ENCODE data around the gene TMEM272.

The TMEM272 gene

DNA sequence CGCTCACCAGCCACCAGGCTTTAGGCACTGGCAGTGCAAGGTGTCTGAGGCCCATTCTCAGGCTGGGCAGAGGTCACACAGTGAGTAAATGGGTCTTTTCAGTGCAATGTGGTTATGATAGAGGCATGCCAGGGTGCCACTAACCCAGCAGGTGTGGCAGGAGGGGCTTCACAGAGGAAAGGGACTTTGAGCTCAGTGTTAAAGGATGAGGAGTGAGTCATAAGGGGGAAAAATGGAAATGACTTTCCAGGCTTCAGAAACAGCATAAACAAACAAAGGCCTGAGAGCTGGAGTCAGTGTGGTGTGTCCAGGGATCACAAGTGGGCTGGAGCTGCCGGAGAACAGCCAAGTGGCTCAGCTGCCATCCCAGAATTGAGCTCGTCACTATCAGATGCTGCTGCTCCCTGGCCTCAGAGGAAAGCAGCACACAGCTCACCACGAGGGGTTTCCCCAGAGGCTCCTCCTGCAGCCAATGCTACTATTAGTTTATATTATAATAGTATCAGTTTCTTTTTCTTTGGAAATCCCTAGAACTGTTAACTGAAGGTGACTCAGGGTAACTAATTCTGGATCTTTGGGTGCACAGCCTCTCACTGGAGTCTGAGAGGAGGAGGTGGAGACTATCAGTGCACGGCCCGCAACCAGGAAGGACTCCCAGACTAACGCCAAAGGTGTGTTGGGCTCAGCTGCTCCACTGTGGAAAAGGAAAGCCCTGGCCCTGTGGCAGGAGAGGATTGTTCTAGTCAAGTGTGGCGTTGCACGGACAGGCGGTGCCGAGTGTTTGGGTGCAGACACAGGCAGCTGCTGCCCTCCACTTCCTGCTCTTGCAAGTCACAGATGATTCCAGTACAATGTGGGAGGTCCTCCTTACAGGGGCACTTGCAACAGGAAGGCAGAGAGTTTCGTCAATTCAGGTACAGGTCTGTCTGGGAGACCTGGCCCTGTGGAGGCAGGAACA is 80.5 kb downstream of the TMEM272 start:
- TF ChIP-seq, protein P1, sequence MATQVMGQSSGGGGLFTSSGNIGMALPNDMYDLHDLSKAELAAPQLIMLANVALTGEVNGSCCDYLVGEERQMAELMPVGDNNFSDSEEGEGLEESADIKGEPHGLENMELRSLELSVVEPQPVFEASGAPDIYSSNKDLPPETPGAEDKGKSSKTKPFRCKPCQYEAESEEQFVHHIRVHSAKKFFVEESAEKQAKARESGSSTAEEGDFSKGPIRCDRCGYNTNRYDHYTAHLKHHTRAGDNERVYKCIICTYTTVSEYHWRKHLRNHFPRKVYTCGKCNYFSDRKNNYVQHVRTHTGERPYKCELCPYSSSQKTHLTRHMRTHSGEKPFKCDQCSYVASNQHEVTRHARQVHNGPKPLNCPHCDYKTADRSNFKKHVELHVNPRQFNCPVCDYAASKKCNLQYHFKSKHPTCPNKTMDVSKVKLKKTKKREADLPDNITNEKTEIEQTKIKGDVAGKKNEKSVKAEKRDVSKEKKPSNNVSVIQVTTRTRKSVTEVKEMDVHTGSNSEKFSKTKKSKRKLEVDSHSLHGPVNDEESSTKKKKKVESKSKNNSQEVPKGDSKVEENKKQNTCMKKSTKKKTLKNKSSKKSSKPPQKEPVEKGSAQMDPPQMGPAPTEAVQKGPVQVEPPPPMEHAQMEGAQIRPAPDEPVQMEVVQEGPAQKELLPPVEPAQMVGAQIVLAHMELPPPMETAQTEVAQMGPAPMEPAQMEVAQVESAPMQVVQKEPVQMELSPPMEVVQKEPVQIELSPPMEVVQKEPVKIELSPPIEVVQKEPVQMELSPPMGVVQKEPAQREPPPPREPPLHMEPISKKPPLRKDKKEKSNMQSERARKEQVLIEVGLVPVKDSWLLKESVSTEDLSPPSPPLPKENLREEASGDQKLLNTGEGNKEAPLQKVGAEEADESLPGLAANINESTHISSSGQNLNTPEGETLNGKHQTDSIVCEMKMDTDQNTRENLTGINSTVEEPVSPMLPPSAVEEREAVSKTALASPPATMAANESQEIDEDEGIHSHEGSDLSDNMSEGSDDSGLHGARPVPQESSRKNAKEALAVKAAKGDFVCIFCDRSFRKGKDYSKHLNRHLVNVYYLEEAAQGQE (IDR thresholded peaks at IDR 0.05; ENCODE audit: insufficient replicate concordance, low read depth) = no peak
- H3K27ac ChIP-seq (replicated peaks) = no peak overlapping the region
- DNase-seq (ENCODE audit: low read depth in 1 of 2, low spot score in 1 of 2) = no peak
- H3K4me3 ChIP-seq (replicated peaks; ENCODE audit: insufficient read depth, low read length) = no peak overlapping the region
- H3K27me3 ChIP-seq (ENCODE audit: insufficient read depth, poor library complexity, severe bottlenecking) = no peaks in the 10 kb centered on the region

DNA sequence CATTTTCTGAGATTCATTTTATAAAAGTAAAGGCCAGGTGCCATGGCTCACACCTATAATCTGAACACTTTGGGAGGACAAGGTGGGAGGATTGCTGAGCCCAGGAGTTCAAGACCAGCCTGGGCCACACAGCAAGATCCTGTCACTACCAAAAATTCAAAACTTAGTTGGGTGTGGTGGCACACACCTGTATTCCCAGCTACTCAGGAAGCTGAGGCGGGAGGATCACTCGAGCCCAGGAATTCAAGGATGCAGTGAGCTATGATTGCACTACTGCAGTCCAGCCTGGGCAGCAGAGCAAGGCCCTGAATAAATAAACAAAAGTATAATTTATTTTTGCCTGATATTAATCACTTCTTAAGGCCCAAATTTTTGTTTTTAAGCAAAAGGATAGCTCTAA is 81.5 kb downstream of the TMEM272 start:
- DNase-seq (ENCODE audit: low read depth in 1 of 2, low spot score in 1 of 2) = no peak
- no peak overlapping the region for H3K27ac ChIP-seq (replicated peaks)
- H3K27me3 ChIP-seq (ENCODE audit: insufficient read depth, poor library complexity, severe bottlenecking) = no peaks in the 10 kb centered on the region
- TF ChIP-seq CTCF (IDR thresholded peaks at IDR 0.05; ENCODE audit: insufficient read depth, low read length) (no peak), SPI1 (IDR thresholded peaks at IDR 0.05; ENCODE audit: borderline replicate concordance, low read depth) (no peak), POLR2AphosphoS5 (IDR thresholded peaks at IDR 0.05; ENCODE audit: low read depth) (no peak)
- TF ChIP-seq, protein P1 (IDR thresholded peaks at IDR 0.05; ENCODE audit: insufficient replicate concordance, low read depth) = no peak
- H3K4me3 ChIP-seq (replicated peaks; ENCODE audit: insufficient read depth, low read length) = no peak overlapping the region

Measured in HL-60 (cell line).